Endothelial cell of umbilical vein (primary cell): ENCODE data around the gene GNAZ. TPM values are rescaled to one million over a fixed set of nuclear protein-coding genes. Genes with fewer than 3 reads are reported as not detected.

Experiments
- BruUV-seq: library from RNA; stranded (reverse); fragments of 400-500 nt; replicated peaks from 2 replicates; lab custom pipeline; 2021; lab: Mats Ljungman, UMichigan
- CTCF ChIA-PET: fragments of 300-600, 350-600 bp; sonication (Branson Sonifier 250); formaldehyde crosslinking; loops from one replicate; lab custom pipeline; 2021; ENCODE audit warnings: antibody characterized with exemption, inconsistent platforms; lab: Charles Lee
- POLR2A ChIA-PET: fragments of 300-600, 350-600 bp; sonication (Branson Sonifier 250); formaldehyde crosslinking; loops from one replicate; lab custom pipeline; 2021; ENCODE audit warnings: antibody characterized with exemption, inconsistent platforms; lab: Charles Lee
- DNase-seq: peaks from one replicate; pipeline ENCODE4 v3.0.0-alpha.2; 2011; ENCODE audit warnings: low read depth, low spot score
- FAIRE-seq: peaks from 2 replicates; lab custom pipeline; 2011; peaks lifted over from hg19 to GRCh38; lab: Jason Lieb, UNC
- H2AFZ ChIP-seq: 2 replicates; pipeline ENCODE4 v1.6.0; 2012; ENCODE audit warnings: low read depth, low read length, control low read depth, inconsistent platforms
- H3K27ac ChIP-seq: 2 replicates; pipeline ENCODE4 v1.5.1; 2011; ENCODE audit warnings: low read depth, mild to moderate bottlenecking, control low read depth, low read length, moderate library complexity; ENCODE audit not compliant: insufficient read depth
- H3K27me3 ChIP-seq, 2 experiments: 2 replicates each; pipeline versions ENCODE4 v1.6.0 to v1.6.1; 2011; ENCODE audit warnings: low read length in 2 of 2, mixed read lengths in 1 of 2; ENCODE audit not compliant: control insufficient read depth in 2 of 2, insufficient read depth in 2 of 2
- H3K36me3 ChIP-seq, 2 experiments: 2 replicates in 1 of 2; 3 replicates in 1 of 2; pipeline ENCODE4 v1.5.1; 2011; ENCODE audit warnings: low read length in 2 of 2, mild to moderate bottlenecking in 1 of 2, moderate library complexity in 1 of 2; ENCODE audit not compliant: control insufficient read depth in 2 of 2, insufficient read depth in 2 of 2; ENCODE audit errors: extremely low read depth in 1 of 2
- H3K4me1 ChIP-seq: 3 replicates; pipeline ENCODE4 v1.5.1; 2011; ENCODE audit warnings: mild to moderate bottlenecking, low read length; ENCODE audit not compliant: control insufficient read depth, insufficient read depth; ENCODE audit errors: extremely low read depth
- H3K4me2 ChIP-seq: 2 replicates; pipeline ENCODE4 v1.6.1; 2011; ENCODE audit warnings: low read length, control low read depth, mixed read lengths; ENCODE audit not compliant: insufficient read depth
- H3K4me3 ChIP-seq, 3 experiments: fragments of 200-600 bp in 1 of 3; sonication (generic), shearing (Covaris generic) in 1 of 3; replicated peaks in 1 of 3; 2 replicates each; pipeline ENCODE4 v1.5.1; 2011 to 2016; ENCODE audit warnings: control low read depth in 3 of 3, low read length in 3 of 3, mild to moderate bottlenecking in 2 of 3, inconsistent platforms in 1 of 3, low read depth in 1 of 3, moderate library complexity in 1 of 3; ENCODE audit not compliant: insufficient read depth in 1 of 3
- H3K79me2 ChIP-seq: 2 replicates; pipeline ENCODE4 v1.6.0; 2012; ENCODE audit warnings: low read length, inconsistent platforms; ENCODE audit not compliant: control insufficient read depth, insufficient read depth
- H3K9ac ChIP-seq: replicated peaks from 2 replicates; pipeline ENCODE3; 2011; ENCODE audit warnings: low read length, control low read depth; ENCODE audit not compliant: insufficient read depth; ENCODE audit errors: extremely low read depth
- H3K9me1 ChIP-seq: replicated peaks from 3 replicates; pipeline ENCODE4 v1.6.0; 2011; ENCODE audit warnings: mild to moderate bottlenecking, low read length; ENCODE audit not compliant: control insufficient read depth, insufficient read depth; ENCODE audit errors: extremely low read depth
- H3K9me3 ChIP-seq: replicated peaks from 2 replicates; pipeline ENCODE4 v1.5.1; 2012; ENCODE audit warnings: low read length, inconsistent platforms; ENCODE audit not compliant: control insufficient read depth, insufficient read depth
- H4K20me1 ChIP-seq: replicated peaks from 2 replicates; pipeline ENCODE3; 2011; ENCODE audit warnings: mild to moderate bottlenecking, low read length; ENCODE audit not compliant: control insufficient read depth, insufficient read depth; ENCODE audit errors: extremely low read depth
- EZH2 ChIP-seq: IDR thresholded peaks from 2 replicates; pipeline ENCODE4 v1.6.1; 2012; ENCODE audit warnings: borderline replicate concordance, low read depth, mild to moderate bottlenecking, moderate library complexity, low read length, inconsistent platforms; ENCODE audit not compliant: severe bottlenecking
- FOS ChIP-seq: IDR thresholded peaks from 2 replicates; pipeline ENCODE4 v1.6.1; 2011; ENCODE audit warnings: mild to moderate bottlenecking, low read length, moderate library complexity, borderline replicate concordance; ENCODE audit not compliant: insufficient read depth
- GATA2 ChIP-seq: IDR thresholded peaks from 2 replicates; pipeline ENCODE4 v1.7.0; 2011; ENCODE audit warnings: low read depth, mild to moderate bottlenecking, moderate library complexity, mixed read lengths, low read length; ENCODE audit not compliant: insufficient read length, insufficient read depth
- JUN ChIP-seq: IDR thresholded peaks from 2 replicates; pipeline ENCODE4 v1.6.1; 2011; ENCODE audit warnings: borderline replicate concordance, low read depth; ENCODE audit not compliant: insufficient read length, insufficient read depth
- MYC ChIP-seq: IDR thresholded peaks from one replicate; pipeline ENCODE4 v1.6.1; 2011; ENCODE audit warnings: mild to moderate bottlenecking, low read depth, low read length
- POLR2A ChIP-seq: IDR thresholded peaks from 2 replicates; pipeline ENCODE4 v1.6.1; 2012; ENCODE audit warnings: low read depth, mild to moderate bottlenecking, control low read depth, low read length
- POLR2AphosphoS5 ChIP-seq: IDR thresholded peaks from 2 replicates; pipeline ENCODE4 v1.6.1; 2012; ENCODE audit warnings: low read depth, mild to moderate bottlenecking, control low read depth, low read length, moderate library complexity; ENCODE audit not compliant: insufficient read depth
- dilution Hi-C: fragments of 300-500 bp; cut with MboI; formaldehyde crosslinking; loops from one replicate; pipeline ENCODE4 v1.15.0; 2019; ENCODE audit warnings: low sequenced_read_pairs; ENCODE audit not compliant: extremely low pct_ligation_motif_present
- intact Hi-C: fragments of 100-400 bp; cut with micrococcal nuclease; formaldehyde crosslinking; loops from one replicate; pipeline ENCODE4 v1.10.0; 2022
- polyA plus RNA-seq, 4 experiments: library from polyadenylated mRNA; depleted of rRNA in 3 of 4; stranded (reverse) in 3 of 4; unstranded in 1 of 4; fragments of >200 nt; gene quantifications; 2 replicates each; pipeline versions ENCODE4 v1.2.1 to v1.2.3, GENCODE V29; 2011 to 2012; ENCODE audit warnings: missing spikeins in 1 of 4
- total RNA-seq: library from RNA; stranded (reverse); gene quantifications from 2 replicates; pipeline ENCODE4 v1.2.3, GENCODE V29; 2021
- TF ChIP-seq, protein P1 (sequence below): IDR thresholded peaks from 2 replicates; pipeline ENCODE4 v1.6.1; 2011; ENCODE audit not compliant: insufficient read depth, insufficient read length
- TF ChIP-seq, protein P2 (sequence below), 2 donors: IDR thresholded peaks; 1 replicate in 1 of 2; 2 replicates in 1 of 2; pipeline ENCODE4 v1.5.1; 2011; ENCODE audit warnings: low read length in 2 of 2, mild to moderate bottlenecking in 2 of 2, moderate library complexity in 2 of 2, control low read depth in 1 of 2, inconsistent platforms in 1 of 2, low read depth in 1 of 2; ENCODE audit not compliant: insufficient read depth in 1 of 2; ENCODE audit errors: extremely low read depth in 1 of 2

GNAZ gene
- total and polyA plus RNA-seq, 2 donors (not counting 3 experiments of a cell fraction or from before 2014, with no cell fraction given) = 0.44 to 0.86 TPM

- POLR2A ChIA-PET = no interaction called here
These were observed 61.6 kb downstream of the GNAZ start for GRCh38 chr22:23131931-23132330.

More at GRCh38 chr22:23131931-23132330, 61.6 kb downstream of the GNAZ start:
- no peaks in the 10 kb centered on the region for H3K79me2 ChIP-seq
- CTCF ChIA-PET = interaction anchor here (0.6 to 15.6 kb wide), 6 partner anchors 150 to 362 kb away, joined by 3 to 401 read pairs (median 4); no protein-coding TSS in a partner anchor
- intact Hi-C loops = no loop called here
- TF ChIP-seq POLR2A (no peak), FOS (no peak), JUN (no peak), EZH2 (no peak), POLR2AphosphoS5 (no peak), GATA2 (no peak), MYC (no peak)
- TF ChIP-seq, protein P1, sequence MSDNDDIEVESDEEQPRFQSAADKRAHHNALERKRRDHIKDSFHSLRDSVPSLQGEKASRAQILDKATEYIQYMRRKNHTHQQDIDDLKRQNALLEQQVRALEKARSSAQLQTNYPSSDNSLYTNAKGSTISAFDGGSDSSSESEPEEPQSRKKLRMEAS = no peak
- TF ChIP-seq, protein P2, sequence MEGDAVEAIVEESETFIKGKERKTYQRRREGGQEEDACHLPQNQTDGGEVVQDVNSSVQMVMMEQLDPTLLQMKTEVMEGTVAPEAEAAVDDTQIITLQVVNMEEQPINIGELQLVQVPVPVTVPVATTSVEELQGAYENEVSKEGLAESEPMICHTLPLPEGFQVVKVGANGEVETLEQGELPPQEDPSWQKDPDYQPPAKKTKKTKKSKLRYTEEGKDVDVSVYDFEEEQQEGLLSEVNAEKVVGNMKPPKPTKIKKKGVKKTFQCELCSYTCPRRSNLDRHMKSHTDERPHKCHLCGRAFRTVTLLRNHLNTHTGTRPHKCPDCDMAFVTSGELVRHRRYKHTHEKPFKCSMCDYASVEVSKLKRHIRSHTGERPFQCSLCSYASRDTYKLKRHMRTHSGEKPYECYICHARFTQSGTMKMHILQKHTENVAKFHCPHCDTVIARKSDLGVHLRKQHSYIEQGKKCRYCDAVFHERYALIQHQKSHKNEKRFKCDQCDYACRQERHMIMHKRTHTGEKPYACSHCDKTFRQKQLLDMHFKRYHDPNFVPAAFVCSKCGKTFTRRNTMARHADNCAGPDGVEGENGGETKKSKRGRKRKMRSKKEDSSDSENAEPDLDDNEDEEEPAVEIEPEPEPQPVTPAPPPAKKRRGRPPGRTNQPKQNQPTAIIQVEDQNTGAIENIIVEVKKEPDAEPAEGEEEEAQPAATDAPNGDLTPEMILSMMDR (IDR thresholded peaks at IDR 0.05; ENCODE audit: extremely low read depth in 1 of 2, insufficient read depth in 1 of 2, low read depth in 1 of 2, low read length in 2 of 2) = no peak
- H4K20me1 ChIP-seq = no peaks in the 10 kb centered on the region
- H3K9me3 ChIP-seq = no peaks in the 10 kb centered on the region
- no peak overlapping the region for H3K4me2 ChIP-seq
- no peak overlapping the region for H3K9ac ChIP-seq
- dilution Hi-C loops = no loop called here
- no peak overlapping the region for H3K4me3 ChIP-seq
- H3K4me1 ChIP-seq = no peaks in the 10 kb centered on the region
- no peaks in the 10 kb centered on the region for H3K36me3 ChIP-seq
- BruUV-seq = no TSS peak
- DNase-seq (no peak), FAIRE-seq (no peak)
- no peaks in the 10 kb centered on the region for H3K9me1 ChIP-seq
- H3K27me3 ChIP-seq = peaks cover 3 to 4% of the 10 kb centered on the region in 2 experiments
- no peak overlapping the region for H3K27ac ChIP-seq
- no peak overlapping the region for H2AFZ ChIP-seq
